Fibroblast of skin of back (primary cell): ENCODE measurements around the gene FOXO1.

ENCODE experiments used
- DNase-seq: peaks from one replicate; pipeline ENCODE4 v3.0.0-alpha.2; 2013

The FOXO1 gene

DNA sequence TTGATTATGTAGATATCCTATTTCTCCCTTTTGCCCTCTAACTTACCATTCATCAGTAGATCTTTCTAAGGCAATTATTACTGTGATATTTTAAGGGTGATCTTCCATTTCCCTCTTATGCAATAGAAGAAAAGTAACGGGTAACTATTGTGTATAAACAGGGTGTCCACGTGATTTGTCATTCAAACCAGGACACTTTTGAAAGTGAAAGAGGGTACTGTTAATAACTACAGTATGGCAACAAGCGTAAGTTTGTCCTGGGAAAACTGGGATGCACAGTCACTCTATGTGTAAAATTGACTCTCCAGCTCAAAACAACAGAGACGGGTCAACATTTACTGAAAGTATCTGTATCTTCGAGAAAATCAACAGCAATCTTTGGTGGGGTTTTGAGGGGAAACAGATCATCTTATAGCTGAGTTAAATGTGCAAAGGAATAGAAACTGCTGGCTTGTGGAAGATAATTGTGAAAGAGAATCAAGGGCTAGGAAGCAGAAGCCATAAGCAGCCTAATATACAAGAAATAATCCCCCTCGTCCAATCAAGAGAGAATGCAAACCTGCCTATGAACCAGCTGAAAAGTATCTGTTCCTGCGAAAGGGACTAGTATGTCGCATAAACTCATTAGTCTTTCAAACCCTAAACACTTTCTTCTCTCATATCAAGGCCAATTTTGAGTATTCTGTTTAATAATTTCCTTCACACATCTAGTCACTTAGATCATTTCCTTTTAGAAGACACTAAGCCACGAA lies 126.7 kb downstream of the FOXO1 start:
- no peak for DNase-seq

DNA sequence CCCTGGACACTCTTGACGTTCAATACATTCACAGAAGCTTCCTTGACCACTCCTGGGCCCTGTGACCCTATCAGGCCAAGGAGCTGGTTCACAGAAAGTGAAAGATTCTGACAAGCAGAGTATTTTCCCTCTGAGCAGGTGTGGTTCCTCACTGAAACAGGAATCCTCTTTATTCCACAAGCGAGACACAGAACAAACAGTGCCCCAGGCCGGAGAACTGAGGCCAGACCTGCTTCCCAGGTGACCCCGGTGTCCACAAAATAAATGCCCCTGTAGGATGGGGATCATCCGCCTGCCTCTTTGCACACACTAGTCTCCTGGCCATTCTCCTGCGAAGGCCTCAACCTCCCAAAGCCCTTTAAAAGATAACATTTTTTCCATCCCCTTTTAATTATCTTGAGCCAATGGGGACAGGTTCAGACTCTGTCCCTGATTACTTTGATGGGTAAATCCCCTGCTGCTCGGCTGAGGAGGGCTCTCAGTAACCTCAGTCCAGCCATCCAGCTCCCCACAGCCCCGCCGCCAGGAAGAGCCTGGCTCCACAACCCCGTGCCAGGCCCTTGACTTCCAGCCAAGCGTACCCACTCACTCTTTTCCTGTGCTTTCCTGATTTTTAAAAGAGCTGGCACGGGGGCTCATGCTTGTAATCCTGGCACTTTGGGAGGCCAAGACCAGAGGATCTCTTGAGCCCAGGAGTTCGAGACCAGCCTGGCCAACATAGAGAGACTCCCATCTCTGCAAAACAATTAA lies 129.1 kb downstream of the FOXO1 start:
- no peak for DNase-seq

DNA sequence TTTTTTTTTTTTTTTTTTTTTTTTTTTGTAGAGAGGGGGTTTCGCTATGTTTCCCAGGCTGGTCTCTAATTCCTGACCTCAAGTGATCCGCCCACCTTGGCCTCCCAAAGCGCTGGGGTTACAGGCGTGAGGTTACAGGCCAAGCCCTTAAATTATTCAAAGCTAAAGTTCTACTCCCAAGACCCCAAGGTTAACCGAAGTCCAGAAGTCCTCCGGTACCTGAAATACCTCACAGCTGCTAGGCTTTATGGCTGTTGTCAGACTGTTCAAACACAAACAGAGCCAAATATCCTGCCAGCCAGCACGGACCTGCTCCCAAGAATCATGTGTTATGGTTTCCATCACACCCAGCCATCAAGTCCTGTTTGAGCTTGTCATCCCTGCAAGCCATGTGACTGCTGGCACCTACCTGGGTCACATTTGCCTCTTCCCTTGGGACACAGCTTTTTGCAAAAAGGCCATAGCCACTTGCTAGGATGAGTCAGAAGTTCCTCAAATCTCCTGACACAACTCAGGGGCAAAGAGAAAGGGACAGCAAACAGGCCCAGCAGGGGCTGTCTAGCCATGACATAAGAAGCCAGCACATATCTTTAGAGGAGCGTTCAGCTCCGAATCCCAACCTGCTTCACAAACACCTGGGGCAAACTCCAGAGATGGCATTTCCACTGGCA lies 129.9 kb downstream of the FOXO1 start:
- no peak for DNase-seq

DNA sequence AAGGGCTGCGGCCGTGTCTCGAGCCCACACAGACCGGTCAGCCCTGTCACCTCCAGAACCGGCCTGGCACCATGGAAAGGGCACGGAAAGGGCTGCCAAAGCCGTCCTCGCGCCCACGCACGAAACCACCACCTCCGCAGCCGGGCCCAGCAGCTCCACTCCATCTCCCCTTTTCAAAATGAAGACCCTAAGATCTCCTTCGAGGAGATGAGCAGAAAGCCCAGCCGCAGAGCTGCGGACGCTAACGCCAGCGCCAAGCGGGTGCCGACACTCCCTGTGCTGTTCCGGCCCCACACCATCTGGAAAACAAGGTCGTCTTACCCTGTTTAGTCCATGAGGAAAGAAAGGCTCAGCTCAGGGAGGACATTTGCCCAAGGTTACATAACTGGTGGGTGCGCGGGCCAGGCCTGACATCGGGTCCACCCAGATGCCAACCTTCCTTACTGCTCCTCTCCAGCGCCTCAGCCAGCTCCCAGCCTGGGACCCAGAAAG lies 131.1 kb downstream of the FOXO1 start:
- DNase-seq, result no peak

DNA sequence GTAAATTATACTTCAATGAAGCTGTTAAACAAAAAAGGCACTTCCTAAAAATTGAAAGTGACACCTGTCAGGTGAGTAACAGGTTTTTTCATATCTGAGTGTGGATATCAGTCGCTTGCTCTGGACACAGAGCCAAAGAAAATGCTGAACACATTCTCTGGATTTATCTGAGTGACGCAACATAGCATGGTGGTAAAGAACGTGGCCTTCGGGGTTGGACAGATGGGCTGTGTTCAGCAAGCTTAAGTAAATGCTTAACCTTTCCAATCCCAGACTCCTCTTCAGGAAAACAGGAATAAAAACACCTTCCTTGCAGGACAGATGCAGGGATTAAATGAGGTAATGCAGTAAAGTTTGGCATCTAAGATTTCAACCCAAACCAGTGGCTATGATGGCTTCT lies 132.0 kb downstream of the FOXO1 start:
- DNase-seq, result no peak

DNA sequence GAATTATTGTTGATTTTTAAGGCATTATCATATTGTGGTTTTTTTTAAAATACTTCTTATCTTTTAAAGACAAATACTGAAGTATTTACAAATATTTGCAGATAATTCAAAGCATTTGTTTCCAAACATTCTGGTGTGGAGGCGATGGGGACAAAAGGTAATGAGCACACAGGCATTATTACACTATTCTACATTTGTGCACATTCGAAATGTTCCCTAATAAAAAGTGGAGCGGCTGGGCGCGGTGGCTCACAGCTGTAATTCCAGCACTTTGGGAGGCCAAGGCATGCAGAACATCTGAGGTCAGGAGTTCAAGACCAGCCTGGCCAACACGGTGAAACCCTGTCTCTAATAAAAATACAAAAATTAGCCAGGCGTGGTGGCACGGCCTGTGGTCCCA lies 133.4 kb downstream of the FOXO1 start:
- DNase-seq, result no peak

DNA sequence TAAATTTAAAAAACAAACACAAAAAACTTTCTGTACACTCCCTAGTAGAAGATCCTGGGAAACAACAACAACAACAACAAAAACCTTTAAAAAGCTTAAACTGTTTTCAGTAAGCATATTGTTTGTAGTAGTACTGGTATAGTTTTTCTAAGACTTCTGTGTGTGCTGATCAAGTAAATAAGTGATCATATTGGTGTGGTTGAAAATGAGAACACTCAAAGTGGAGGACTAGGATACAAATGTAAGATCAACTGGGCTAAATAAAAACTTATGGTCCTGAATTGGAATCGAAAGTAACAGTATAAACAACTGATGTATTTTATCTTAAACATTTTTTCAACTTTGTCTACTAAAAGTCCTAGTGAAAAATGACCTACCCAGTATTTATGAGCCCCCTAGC lies 135.5 kb downstream of the FOXO1 start:
- DNase-seq, result no peak

DNA sequence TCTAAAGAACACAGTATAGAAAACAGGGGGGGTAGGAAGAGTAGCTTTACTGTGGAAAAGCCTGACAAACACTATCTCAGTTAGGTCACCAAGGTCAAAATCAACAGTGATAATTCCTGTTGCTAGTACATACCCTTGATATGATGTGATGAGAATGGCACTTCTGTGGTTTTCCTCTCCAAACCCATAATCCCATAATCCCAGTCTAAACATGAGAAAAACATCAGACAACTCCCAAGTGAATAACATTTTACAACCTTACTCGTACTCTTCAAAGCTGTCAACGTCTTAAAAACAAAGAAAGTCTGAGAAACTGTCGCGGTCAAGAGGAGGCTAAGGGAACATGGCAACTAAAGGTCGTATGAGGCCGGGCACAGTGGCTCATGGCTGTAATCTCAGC lies 137.6 kb downstream of the FOXO1 start:
- peak; percentile 48 for DNase-seq

DNA sequence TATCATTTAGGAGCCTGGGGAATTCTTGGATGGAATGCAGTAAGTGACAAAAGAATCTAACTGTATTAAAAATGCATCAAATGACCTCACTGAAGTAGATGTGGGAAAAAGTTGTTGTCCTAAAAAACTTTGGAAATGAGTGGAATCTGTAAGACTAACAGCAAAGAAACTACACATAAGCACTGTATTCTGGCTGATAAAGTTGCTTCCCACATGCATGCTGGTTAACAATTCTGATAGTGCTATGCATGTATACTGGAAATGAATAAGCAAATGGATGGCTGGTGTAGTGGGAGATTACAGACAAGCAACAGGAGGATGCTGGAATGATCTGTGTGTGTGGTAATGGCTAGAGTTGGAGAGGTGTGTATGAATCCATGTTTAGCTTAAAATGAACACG lies 138.5 kb downstream of the FOXO1 start:
- DNase-seq, result peak; percentile 37

DNA sequence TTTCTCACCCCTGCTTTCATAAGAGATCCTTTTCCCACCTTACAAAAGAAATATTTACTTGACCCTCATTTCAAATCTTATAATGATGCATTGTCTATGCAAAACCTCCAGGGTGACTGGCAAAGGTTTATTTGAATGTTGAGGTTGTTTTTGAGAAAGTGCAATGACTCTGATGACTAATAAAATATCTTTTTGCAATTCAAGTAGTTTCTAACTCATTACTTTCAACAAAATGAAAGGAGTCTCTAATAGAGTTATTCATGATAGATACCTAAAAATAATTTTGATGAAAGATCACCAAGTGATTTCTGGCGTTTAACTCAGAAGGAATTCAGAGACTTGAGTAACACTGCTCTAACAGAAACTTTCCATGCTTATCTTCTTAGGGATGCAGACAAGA lies 144.2 kb downstream of the FOXO1 start:
- no peak for DNase-seq

DNA sequence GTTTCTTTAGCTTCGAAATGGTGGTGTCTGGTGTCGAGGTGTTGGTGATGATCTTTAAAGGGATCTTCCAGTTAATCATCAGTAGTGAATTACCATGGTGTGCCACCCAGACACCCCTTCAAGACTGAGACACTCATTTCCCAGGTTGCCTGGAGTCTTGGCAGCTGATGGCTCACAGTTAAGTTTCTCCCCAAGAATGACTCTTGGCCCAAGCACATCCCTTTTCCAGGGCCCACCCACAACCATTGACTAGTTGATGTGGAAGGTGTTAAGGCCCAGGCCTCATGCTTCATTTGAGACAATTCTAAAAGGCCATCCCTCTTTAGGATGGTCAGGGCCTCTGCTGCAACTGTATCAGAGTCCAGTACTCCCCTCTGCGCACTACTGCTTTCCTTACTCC lies 145.5 kb downstream of the FOXO1 start:
- no peak for DNase-seq

DNA sequence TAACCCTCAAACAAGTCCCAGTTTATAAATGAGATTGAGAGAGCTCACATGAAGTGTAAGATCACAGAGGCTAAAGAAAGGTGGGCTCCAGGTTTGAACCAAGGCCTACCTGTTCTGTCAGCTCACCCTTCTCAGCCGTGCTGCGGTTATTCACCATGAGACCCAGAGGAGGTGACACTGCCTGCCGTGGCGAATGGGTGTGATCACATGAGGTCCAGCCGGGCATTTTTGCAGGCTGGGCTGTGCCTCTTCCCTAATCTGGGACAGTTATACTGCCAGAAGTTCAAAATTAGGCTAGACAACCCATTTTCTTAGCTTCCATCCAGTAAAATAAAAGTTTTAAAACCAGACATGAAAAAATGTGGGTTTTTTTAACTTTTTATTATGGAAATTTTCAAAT lies 146.8 kb downstream of the FOXO1 start:
- DNase-seq, result no peak

DNA sequence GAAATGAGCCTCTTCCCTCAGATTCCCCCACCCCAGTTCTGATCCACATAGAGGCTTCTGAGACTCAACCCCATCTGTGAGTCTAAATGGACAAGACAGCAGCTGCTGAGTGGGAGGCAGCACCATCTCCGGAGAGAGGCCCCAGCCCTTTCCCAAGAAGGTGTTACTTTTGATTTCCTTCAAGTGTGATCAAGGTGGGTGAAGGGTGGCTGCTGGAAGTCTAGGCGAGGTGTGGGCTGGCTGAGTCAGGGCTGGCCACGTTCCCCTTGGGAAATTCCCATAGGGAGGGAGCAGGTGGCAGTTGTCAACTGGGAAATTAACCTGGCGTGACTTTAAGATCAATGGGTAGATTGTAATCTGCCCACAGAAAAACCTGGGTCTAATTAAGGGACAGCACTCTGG lies 148.0 kb downstream of the FOXO1 start:
- DNase-seq, result no peak

DNA sequence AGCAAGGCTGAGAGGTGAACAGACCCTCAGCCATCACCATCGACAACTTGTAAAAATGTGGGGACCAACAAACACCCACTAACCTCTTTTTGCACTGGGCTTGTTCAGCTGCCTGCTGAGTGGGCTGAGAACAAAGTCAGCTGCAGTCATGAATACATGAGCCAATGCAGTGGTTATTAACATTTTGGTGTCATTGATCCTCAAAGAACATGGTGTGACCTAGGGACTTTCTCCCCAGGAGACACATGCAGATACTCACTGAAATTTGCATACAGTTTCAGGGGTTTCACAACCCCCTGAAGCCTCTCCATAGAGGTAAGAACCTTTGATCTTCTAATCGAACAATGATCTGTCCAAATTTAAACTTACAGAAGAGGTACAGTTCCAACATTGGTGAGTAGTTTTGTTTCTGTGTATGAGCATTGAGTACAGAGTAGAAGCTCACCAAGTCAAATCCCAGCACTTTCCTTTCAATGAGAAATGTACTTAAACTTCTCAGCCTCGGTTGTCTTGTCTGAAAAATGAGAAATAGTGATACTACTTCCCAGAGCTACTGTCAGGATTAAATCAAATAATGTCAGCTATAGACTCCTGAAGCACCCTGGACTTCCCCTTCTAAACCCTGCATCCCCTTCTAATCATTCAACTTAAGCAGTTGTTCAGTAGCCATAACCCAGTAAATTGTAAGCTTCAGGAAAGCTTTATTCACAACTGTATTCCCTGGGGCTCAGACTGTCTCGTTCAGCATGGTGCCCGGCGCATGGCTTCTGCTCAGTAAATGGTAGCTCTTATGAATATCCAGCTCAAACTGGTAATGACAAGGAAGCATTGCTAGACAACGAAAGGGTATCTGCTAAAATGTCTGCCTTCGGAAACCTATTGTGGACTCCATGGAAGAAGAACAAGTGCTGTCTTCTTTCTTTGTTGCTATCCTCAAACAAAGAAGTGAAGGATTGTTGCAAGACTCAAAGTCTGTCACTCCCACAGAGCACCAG lies 148.7 kb downstream of the FOXO1 start:
- DNase-seq, result no peak

DNA sequence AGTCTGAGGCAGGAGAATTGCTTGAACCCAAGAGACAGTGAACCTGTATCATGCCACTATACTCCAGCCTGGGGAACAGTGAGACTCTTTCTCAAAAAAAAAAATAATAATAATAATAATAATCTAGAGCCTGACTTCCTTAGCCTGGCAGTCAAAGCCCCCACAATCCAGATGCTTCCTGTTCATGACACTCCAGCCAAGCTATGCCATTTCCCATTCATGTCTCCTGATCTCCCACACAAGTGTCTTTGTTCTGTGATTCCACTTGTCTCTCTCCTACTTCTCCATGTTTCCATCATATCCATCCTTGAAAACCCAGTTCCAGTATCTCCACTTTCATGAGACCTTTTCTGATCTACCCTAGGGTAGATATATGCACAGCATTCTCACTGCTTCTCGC lies 150.7 kb downstream of the FOXO1 start:
- no peak for DNase-seq

DNA sequence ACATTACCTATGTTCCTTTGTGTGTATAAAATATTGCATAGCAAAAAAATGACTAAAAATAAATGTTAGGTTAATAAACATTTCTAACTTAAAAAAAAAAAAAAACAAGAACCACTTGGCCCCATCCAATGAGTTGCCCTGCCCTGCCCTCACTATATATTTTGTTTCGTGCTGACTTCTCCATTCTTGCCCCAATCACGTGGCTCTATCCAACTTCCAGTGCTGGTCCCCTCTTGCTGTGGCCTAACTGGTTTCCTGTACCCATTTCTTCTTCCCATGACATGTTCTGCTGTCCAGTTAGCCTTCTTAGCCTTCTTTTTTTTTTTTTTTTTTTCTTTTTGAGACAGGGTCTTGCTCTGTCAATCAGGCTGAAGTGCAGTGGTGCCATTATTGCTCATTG lies 151.6 kb downstream of the FOXO1 start:
- DNase-seq, result no peak

DNA sequence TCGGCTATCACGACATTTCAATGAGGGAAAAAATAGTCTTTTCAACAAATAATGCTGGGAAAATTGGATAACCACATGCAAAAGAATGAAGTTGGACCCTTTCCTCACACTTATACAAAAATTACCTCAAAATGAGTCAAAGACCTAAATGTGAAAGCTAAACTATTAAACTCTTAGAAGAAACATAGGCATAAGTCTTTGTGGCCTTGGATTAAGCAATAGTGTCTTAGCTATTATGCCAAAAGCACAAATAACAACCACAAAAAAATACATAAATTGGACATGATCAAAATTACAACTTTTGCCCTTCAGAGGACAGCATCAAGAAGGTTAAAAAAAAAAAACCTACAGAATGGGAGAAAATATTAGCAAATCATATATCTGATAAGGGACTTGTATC lies 156.6 kb downstream of the FOXO1 start:
- no peak for DNase-seq

DNA sequence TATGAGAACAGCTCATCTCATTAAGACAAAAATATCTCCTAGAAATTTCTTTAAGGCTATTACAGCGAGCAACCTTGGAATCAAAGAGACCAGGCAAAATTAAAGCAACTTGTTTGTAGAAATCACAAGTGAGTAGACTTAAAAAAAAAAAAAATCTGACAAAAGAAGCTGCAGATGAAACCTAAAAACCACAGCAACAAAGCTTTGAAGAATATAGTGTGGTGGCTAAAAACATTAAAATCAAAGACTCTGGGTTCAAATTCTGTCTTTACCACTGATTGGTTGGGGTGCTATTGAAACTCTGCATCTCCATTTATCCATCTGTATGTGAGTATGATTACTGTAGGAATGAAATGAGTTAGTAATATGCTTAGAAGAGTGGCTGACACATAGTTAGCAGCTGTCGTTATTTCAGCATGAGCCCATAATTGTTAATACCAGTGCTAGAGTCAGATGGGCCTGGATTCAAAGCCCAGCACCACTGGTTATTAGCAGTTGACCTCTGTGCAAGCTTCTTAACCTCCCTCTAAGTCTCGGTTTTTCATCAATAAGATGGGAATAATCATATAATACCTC lies 157.6 kb downstream of the FOXO1 start:
- DNase-seq, result no peak

DNA sequence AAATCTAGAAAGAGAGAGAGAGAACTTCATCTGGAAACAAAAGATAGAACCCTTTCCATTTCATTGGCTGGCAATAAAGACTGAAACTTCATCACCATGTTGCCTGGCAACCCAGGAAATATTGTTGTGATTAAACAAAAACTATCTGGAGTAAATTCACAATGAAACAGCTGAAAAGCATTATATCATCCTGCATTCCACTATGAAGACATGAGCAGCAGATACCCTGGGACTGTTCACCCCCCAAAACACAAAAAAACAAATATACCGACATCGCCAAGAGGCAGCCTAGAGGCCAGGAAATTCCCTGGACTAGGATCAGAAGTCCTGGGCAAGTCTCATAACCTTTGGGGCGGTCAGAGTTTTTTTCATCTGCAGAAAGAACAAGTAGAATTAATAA lies 158.3 kb downstream of the FOXO1 start:
- peak; percentile 86 for DNase-seq

DNA sequence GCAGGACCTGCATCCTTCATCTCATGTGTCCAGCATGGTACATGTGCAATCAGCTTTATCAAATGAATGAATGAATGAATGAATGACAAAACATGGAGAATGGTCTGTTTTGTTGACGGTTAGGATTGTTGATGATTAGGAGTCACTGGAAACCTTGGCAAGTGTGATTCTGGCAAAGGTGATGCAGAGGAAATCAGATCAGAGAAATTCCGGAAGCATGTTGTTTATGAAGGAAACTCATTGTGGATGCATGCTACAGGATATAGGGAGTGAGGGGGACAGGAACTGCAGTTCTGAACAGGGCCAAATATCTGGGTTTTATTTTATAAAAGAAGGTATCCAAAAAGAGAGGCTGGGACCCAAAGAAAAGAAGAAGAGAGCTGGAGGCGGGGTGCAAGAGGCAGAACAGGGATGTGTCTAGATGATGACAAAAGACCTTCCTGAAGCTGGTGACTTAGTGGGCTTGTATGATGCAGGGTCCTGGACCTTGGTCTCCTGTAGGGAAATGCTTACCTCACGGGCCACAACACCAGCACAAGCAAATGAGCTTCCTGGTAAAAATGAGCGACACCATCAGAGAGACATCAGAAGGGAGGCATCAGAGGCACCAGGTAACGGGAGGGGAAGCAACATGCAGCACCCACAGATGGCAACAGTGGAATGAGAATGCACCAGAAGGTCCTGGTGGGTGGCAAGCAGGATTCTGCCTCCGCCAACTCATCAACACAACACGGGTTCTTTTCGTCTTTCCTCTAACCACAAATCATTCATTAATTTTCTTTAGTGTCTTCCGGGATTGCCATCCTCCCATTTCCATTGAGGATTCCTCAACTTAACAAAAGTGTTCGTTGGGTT lies 159.6 kb downstream of the FOXO1 start:
- no peak for DNase-seq
